ENCODE data around the gene MYH8. TPM values are rescaled to one million over a fixed set of nuclear protein-coding genes. Genes with fewer than 3 reads are reported as not detected.

Gene MYH8
- polyA plus RNA-seq: 2.1 TPM
- long read RNA-seq, donor 1: 0 reads
- long read RNA-seq, donor 2: 0 reads
- long read RNA-seq, donor 3: 0 reads
- long read RNA-seq, donor 4: 0 reads
- long read RNA-seq, donor 5: 0 reads
- long read RNA-seq, donor 6: 0 reads
- long read RNA-seq, donor 7: 0 reads
- long read RNA-seq, donor 8, partial matches to known transcripts: 5 of 5 reads
- long read RNA-seq, donor 8, other reads (novel, unspliced or antisense): 0 of 5 reads
- long read RNA-seq, donor 9: 0 reads
- long read RNA-seq, donor 10: 0 reads
- long read RNA-seq, donor 11: 0 reads

DNA sequence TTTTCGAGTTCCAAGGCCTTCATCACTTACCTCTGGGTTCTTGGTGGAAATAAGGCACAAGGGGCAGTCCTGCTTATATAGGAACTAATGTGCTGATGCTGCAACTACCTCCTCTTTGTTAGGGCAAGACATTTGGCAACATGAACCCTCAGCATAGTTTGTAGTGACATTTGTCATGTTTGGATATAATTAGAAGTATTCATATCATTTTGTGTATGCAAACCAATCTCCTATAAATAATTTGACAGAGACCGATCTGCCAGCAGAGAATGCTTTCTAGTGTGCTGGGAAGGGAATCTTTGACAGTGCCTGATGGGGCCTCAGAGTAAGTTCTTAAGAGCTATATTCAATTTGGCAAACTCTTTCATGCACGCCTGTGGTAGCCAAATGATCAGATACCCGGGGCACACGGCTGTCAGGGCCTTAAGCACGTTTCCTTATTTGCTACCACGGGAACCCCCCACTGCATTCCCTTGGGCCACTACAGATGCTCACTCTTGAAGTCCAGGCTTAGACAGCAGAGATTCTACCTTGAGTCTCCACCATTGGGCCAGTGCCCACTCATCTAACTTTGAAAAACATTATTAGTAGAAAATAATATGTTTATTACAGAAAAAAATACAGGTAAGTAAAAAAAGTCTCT lies at the start of gene MYH8:
Gene MYH8, minus strand, starts transcription at position 51 of the 643 bp plus-strand sequence. CDS start 1,723 bp downstream, outside the sequence.
- peaks cover 2% of the 10 kb centered on the region for H3K27me3 ChIP-seq (ENCODE audit: control insufficient read depth, insufficient read depth, low read length)
- WGBS (ENCODE audit: insufficient coverage, low lambda C conversion rate): no CpG with 5 or more reads among the region's 7 CpGs
- H3K36me3 ChIP-seq (ENCODE audit: control insufficient read depth, insufficient read depth, low read length): no peaks in the 10 kb centered on the region
- no peak within 1 kb of the TSS for H3K27ac ChIP-seq (ENCODE audit: low read length)
- DNase-seq: no peak
- H3K4me1 ChIP-seq (ENCODE audit: control insufficient read depth, insufficient read depth, low read length): no peaks in the 10 kb centered on the region
- H3K9me3 ChIP-seq (ENCODE audit: control insufficient read depth, low read depth, low read length): no peaks in the 10 kb centered on the region
- H3K4me3 ChIP-seq (ENCODE audit: low read length): no peak within 1 kb of the TSS

DNA sequence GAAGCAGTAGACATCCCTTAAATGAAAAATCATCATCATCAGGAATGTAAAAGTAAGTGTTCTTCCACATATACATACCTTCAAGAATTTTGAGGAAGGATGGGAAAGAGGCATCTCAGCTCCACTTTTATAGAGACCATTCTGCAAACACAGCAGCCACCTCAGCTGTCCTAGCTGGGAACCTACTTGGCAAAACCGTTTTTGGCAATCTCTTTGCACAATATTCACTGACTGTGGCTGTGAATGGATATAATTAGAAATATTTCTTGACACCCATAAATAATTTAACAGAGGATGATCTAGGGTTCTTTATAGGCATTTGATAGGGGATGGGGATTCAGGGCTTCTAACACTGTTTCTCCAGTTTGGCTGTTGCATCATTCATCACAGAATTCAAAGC lies 47.7 kb upstream of the MYH8 start, which contains the start of gene MYH4:
Gene MYH4, minus strand, starts transcription at position 101 of the 400 bp plus-strand sequence. CDS start 2,814 bp downstream, outside the sequence.
- DNase-seq: no peak
- Histone ChIP-seq H3K4me1 (ENCODE audit: control insufficient read depth, insufficient read depth, low read length) (no peaks in the 10 kb centered on the region), H3K4me3 (ENCODE audit: low read length) (no peak within 1 kb of the TSS), H3K27ac (ENCODE audit: low read length) (no peak within 1 kb of the TSS), H3K36me3 (ENCODE audit: control insufficient read depth, insufficient read depth, low read length) (no peaks in the 10 kb centered on the region), H3K27me3 (ENCODE audit: control insufficient read depth, insufficient read depth, low read length) (peaks cover 38% of the 10 kb centered on the region), H3K9me3 (ENCODE audit: control insufficient read depth, low read depth, low read length) (no peaks in the 10 kb centered on the region)
- no CpG with 5 or more reads among the region's 1 CpG for WGBS (ENCODE audit: insufficient coverage, low lambda C conversion rate)

DNA sequence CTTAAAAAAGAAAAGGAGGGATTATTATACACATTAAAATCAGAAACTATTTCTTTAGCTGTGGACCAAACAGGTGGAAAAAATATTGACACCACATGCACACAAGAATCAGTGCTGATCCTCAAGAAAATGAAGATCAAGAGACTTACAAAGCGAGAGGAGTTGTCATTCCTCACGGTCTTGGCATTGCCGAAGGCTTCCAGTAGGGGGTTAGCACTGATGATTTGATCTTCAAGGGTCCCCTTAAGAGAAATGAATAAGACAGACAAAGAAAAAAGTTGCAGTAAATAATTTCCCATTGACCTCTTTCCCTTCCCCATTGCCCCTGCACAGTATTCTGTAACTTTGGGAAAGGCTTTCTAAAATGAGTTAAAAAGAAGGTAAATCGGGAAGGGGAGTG lies 41.7 kb upstream of the MYH8 start:
- DNase-seq: no peak
- Histone ChIP-seq H3K27me3 (ENCODE audit: control insufficient read depth, insufficient read depth, low read length) (peaks cover 22% of the 10 kb centered on the region), H3K36me3 (ENCODE audit: control insufficient read depth, insufficient read depth, low read length) (no peaks in the 10 kb centered on the region), H3K4me3 (ENCODE audit: low read length) (no peak overlapping the region), H3K4me1 (ENCODE audit: control insufficient read depth, insufficient read depth, low read length) (peaks cover 4% of the 10 kb centered on the region), H3K9me3 (ENCODE audit: control insufficient read depth, low read depth, low read length) (no peaks in the 10 kb centered on the region), H3K27ac (ENCODE audit: low read length) (no peak overlapping the region)
- WGBS (ENCODE audit: insufficient coverage, low lambda C conversion rate): 96% methylated on average over 4 of the region's 4 CpGs

DNA sequence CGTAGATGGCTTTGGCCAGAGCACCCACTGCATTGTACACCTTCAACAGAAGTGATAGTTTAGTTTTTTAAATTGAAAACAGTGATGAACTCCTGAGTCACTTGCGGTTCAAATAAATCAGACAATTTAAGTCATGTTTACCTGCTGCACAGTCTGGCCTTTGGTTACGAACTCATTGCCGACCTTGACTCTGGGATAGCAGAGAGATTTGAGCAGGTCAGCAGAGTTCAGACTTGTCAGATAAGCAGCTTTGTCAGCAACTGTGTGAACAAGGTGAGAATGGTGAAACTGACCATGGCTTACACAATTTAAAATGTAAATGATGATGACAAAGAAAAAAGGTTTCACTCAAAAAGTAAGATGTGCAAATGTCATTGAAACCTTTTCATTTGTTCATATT lies 38.3 kb upstream of the MYH8 start:
- no peaks in the 10 kb centered on the region for H3K9me3 ChIP-seq (ENCODE audit: control insufficient read depth, low read depth, low read length)
- H3K4me3 ChIP-seq (ENCODE audit: low read length): no peak overlapping the region
- peak; percentile 25 to 59 for DNase-seq
- no peak overlapping the region for H3K27ac ChIP-seq (ENCODE audit: low read length)
- H3K4me1 ChIP-seq (ENCODE audit: control insufficient read depth, insufficient read depth, low read length): peaks cover 4% of the 10 kb centered on the region
- H3K27me3 ChIP-seq (ENCODE audit: control insufficient read depth, insufficient read depth, low read length): peaks cover 14% of the 10 kb centered on the region
- H3K36me3 ChIP-seq (ENCODE audit: control insufficient read depth, insufficient read depth, low read length): no peaks in the 10 kb centered on the region
- WGBS (ENCODE audit: insufficient coverage, low lambda C conversion rate): 32% methylated on average over 2 of the region's 4 CpGs

DNA sequence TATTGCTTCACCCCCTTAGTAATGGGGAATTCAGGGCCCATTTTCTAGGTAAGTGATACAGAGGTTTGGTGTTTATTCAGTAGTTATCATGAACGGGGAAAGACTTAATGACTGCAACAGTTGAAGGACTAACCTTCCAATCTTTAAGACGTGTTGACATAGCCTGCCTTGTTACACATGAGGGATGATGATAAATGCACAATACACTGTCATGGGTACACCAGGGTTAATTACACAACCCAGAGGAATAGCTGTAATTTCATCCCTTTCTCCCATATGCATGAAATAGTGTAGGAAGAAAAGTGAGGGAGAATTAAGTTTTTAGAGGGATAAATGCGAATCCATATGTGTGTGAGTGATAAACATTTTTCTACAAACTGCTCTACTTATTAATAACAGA lies 37.0 kb upstream of the MYH8 start:
- H3K4me1 ChIP-seq (ENCODE audit: control insufficient read depth, insufficient read depth, low read length): peaks cover 4% of the 10 kb centered on the region
- peaks cover 11% of the 10 kb centered on the region for H3K27me3 ChIP-seq (ENCODE audit: control insufficient read depth, insufficient read depth, low read length)
- no peak overlapping the region for H3K27ac ChIP-seq (ENCODE audit: low read length)
- no peak overlapping the region for H3K4me3 ChIP-seq (ENCODE audit: low read length)
- WGBS (ENCODE audit: insufficient coverage, low lambda C conversion rate): no CpG with 5 or more reads among the region's 3 CpGs
- no peaks in the 10 kb centered on the region for H3K36me3 ChIP-seq (ENCODE audit: control insufficient read depth, insufficient read depth, low read length)
- DNase-seq: peak in 1 of 2 donors; percentile 23
- no peaks in the 10 kb centered on the region for H3K9me3 ChIP-seq (ENCODE audit: control insufficient read depth, low read depth, low read length)

DNA sequence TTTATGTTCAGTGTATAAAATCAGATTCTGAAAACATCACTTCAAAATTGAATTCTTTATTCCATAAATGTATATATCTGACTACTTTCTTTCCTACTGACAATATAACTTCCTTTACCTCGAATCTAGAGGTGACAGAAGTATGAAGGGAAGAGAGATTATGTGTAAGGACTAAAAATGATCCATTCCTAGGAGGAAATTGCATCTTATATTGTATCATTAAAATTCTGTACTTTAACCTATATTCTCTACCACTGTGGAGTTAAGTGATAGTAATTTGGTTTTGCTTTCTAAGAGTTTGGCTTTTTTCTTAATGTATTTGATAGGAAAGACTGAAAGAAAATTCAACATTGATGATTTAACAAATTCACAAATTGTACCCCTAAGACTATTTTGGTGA lies 36.2 kb upstream of the MYH8 start:
- no peak for DNase-seq
- Histone ChIP-seq H3K4me3 (ENCODE audit: low read length) (no peak overlapping the region), H3K9me3 (ENCODE audit: control insufficient read depth, low read depth, low read length) (no peaks in the 10 kb centered on the region), H3K27ac (ENCODE audit: low read length) (no peak overlapping the region), H3K4me1 (ENCODE audit: control insufficient read depth, insufficient read depth, low read length) (peaks cover 4% of the 10 kb centered on the region), H3K27me3 (ENCODE audit: control insufficient read depth, insufficient read depth, low read length) (peaks cover 8% of the 10 kb centered on the region), H3K36me3 (ENCODE audit: control insufficient read depth, insufficient read depth, low read length) (no peaks in the 10 kb centered on the region)
- no CpG with 5 or more reads among the region's 1 CpG for WGBS (ENCODE audit: insufficient coverage, low lambda C conversion rate)

DNA sequence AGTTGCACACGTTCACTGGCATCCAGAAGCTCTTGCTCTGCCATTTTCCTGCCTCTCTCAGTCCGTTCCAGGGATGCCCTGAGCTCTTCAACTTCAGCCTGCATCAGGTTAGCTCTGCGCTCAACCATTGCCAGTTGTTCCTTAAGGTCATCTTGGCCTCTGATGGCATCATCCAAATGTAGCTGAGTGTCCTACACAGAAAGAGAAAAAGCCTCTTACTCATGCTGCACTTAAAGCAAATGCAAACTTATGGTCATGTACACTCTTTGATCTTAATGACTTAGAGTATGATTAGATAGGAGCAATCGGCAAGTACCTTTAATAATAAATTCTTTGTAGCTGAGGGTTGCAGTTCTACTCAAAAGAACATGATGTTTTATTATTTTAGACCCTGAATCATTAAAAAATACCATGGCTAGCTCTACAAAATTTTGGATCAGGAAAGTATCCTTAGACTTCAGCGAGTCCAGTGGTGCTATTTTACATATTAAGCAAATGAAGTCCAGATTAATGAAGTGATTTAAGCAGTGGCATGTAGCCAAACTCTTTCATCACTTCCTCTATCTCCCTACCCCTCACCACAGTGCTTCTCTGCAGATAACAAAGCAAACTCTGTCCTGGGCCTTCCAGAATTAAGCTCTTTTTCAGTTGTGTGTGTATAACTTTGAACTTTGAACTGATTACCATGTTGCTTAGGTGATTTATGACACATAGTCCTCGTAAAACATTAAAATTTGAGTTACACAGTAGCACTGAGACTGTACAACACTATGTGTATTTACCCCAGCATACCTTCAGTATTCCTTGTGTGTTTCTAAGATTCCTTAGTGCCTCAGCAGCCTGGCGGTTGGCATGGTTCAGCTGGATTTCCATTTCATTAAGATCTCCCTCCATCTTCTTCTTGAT lies 25.5 kb upstream of the MYH8 start:
- H3K27me3 ChIP-seq (ENCODE audit: control insufficient read depth, insufficient read depth, low read length): peaks cover 2% of the 10 kb centered on the region
- peak; percentile 87 to 96 for DNase-seq
- H3K27ac ChIP-seq (ENCODE audit: low read length): peak overlapping the region; percentile 38
- WGBS (ENCODE audit: insufficient coverage, low lambda C conversion rate): 0% methylated on average over 1 of the region's 7 CpGs
- no peaks in the 10 kb centered on the region for H3K9me3 ChIP-seq (ENCODE audit: control insufficient read depth, low read depth, low read length)
- peaks cover 21% of the 10 kb centered on the region for H3K4me1 ChIP-seq (ENCODE audit: control insufficient read depth, insufficient read depth, low read length)
- H3K4me3 ChIP-seq (ENCODE audit: low read length): no peak overlapping the region
- H3K36me3 ChIP-seq (ENCODE audit: control insufficient read depth, insufficient read depth, low read length): no peaks in the 10 kb centered on the region

DNA sequence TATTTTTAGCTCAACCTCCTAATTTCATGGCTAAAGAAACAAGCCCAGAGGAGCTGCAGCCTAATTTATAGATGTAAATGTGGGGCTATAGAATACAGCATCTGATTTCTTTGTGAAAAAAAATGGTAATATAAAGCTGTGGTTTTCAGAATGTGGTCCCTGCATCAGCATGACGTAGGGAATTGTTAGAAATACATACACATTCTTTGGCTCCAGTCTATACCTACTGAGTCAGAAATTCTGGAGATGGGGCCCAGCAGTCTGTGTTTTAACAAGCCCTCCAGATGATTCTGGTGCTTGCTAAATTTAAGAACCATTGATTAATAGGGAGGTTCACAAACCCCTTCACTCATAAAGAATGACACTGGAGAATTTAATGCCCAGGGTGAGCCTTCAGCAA lies 18.1 kb upstream of the MYH8 start:
- no peak for DNase-seq
- no peaks in the 10 kb centered on the region for H3K4me1 ChIP-seq (ENCODE audit: control insufficient read depth, insufficient read depth, low read length)
- WGBS (ENCODE audit: insufficient coverage, low lambda C conversion rate): 80% methylated on average over 1 of the region's 1 CpG
- H3K27ac ChIP-seq (ENCODE audit: low read length): no peak overlapping the region
- no peaks in the 10 kb centered on the region for H3K9me3 ChIP-seq (ENCODE audit: control insufficient read depth, low read depth, low read length)
- peaks cover 4% of the 10 kb centered on the region for H3K27me3 ChIP-seq (ENCODE audit: control insufficient read depth, insufficient read depth, low read length)
- H3K4me3 ChIP-seq (ENCODE audit: low read length): no peak overlapping the region
- no peaks in the 10 kb centered on the region for H3K36me3 ChIP-seq (ENCODE audit: control insufficient read depth, insufficient read depth, low read length)

DNA sequence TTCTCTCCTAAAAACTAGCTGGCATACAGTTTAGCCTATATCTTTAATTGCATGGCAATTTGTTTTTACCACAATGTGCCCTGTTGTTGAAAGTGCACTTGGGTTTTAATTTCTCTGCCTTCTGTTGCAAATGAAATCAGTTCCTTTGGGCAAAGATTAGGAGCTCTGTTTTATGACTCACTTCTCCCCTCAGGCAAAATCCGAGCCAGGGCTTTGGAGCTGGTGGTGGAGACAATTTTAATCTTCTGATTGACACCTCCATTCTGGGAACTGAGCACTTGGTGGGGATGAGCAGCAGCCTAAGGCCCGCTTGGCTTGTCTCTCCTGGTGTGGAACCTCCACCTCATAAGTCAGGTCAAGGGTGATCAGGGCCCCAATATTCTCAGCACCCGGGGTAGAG lies 13.3 kb upstream of the MYH8 start:
- Histone ChIP-seq H3K9me3 (ENCODE audit: control insufficient read depth, low read depth, low read length) (no peaks in the 10 kb centered on the region), H3K36me3 (ENCODE audit: control insufficient read depth, insufficient read depth, low read length) (no peaks in the 10 kb centered on the region), H3K4me1 (ENCODE audit: control insufficient read depth, insufficient read depth, low read length) (no peaks in the 10 kb centered on the region), H3K27ac (ENCODE audit: low read length) (no peak overlapping the region), H3K27me3 (ENCODE audit: control insufficient read depth, insufficient read depth, low read length) (peaks cover 2% of the 10 kb centered on the region), H3K4me3 (ENCODE audit: low read length) (no peak overlapping the region)
- DNase-seq: no peak
- no CpG with 5 or more reads among the region's 3 CpGs for WGBS (ENCODE audit: insufficient coverage, low lambda C conversion rate)

DNA sequence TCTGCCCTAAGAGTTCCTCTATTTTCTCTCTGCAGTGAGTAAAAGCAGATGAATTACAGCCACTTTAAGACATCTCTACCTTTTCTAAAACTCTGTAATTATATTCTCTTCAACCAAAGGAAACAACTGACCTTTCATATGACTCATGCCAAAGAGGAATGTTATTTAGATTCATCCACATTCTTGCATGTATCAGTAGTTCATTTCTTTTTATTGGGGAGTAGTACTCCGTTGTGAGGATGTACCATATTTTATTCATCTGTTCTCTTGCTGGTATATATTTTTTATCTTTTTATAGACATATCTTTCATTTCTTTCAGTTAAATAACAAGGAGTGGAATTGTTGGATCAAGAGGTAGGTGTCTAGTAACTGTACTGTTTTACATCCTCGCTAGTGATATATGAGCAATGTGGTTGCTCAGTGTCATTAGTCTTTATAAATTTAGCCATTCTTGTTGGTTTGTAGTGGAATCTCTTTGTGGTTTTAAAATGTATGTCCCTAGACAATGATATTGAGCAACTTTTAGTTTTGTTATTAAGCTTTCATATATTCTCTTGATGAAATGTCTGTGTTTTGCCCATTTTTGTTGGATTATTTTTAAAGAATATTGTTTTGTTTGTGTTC lies 7.8 kb upstream of the MYH8 start:
- 90% methylated on average over 2 of the region's 2 CpGs for WGBS (ENCODE audit: insufficient coverage, low lambda C conversion rate)
- Histone ChIP-seq H3K4me3 (ENCODE audit: low read length) (no peak overlapping the region), H3K9me3 (ENCODE audit: control insufficient read depth, low read depth, low read length) (no peaks in the 10 kb centered on the region), H3K27ac (ENCODE audit: low read length) (no peak overlapping the region), H3K27me3 (ENCODE audit: control insufficient read depth, insufficient read depth, low read length) (no peaks in the 10 kb centered on the region), H3K4me1 (ENCODE audit: control insufficient read depth, insufficient read depth, low read length) (no peaks in the 10 kb centered on the region), H3K36me3 (ENCODE audit: control insufficient read depth, insufficient read depth, low read length) (no peaks in the 10 kb centered on the region)
- DNase-seq: no peak

Data from large intestine (tissue), 12 donors.